ENCODE data around the gene STARD9. TPM values are rescaled to one million over a fixed set of nuclear protein-coding genes. Genes with fewer than 3 reads are reported as not detected.
A peak's percentile ranks its signal among the peaks of the same experiment; 100 is the strongest.
"Not testable (repeated sequence)": the region's sequence is repeated elsewhere in the genome, so short reads cannot be mapped to it uniquely, and the experiment has no call there.

The STARD9 gene
- total RNA-seq, 1 donor from 2014 or later: 9.8 TPM

- DNase-seq (ENCODE audit: low spot score): no peak
These were observed 154.0 kb downstream of the STARD9 start for GRCh38 chr15:42729409-42729808.

DNA sequence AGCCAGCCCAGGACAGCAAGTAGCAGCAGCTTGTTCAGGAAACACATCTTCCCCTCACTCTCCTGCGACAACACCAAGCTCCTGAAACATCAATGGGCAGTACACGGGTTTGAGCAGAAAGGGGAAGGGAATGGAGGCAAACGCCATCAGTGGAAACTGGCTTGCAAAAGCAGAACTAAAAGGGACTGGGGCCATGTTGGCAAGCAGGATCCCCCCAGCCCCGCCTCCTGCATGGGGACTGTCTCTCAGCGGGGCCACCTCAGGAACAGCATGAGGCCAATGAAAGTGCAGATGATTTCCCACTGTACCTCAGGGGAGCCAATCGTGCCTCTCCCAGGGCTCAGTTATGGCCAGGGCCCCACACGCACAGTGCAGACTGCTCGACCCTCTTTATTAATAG lies 154.7 kb downstream of the STARD9 start:
- no peak for DNase-seq (ENCODE audit: low spot score)

DNA sequence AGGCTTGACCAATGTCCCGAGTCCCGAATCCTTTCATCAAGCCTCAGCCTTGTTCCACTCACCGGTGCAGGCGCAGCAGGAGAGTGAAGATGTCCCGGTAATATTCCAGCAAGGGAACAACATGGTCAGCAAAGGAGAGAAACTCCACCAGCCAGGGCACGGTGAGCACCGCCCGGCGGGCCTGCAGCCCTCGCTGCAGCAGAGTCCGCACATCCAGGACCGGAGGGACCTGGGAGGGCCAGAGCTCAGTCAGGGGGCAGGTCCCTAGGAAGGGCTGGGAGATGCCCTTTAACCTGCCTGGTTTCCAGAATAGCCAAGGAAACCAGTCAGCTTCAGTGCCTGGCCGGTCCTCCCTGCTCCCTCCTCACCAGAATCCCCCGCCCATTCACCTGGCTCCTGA lies 155.1 kb downstream of the STARD9 start:
- no peak for DNase-seq (ENCODE audit: low spot score)

DNA sequence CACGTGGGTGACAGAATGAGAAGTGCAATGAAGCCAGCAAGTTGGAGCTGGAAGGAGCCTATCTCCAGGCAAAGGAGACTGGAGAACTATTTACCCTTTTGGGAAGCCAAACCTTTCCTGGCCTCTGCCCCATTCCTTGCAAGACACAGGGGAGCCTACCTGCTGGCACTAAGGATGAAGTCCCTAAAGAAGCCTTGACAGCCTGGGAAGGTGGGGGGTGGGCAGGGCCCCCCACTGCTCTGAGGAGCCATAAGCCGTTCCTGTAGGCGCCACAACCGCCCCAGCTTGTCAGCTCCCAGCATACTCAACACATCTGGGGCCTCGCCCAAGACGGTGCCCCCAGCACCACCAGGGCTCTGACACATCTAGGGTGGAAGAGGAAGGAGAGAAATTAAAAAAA lies 156.1 kb downstream of the STARD9 start:
- DNase-seq (ENCODE audit: low spot score): no peak

GRCh38 chr15:42732095-42732827 lies 156.9 kb downstream of the STARD9 start:
- no peak for DNase-seq (ENCODE audit: low spot score)

DNA sequence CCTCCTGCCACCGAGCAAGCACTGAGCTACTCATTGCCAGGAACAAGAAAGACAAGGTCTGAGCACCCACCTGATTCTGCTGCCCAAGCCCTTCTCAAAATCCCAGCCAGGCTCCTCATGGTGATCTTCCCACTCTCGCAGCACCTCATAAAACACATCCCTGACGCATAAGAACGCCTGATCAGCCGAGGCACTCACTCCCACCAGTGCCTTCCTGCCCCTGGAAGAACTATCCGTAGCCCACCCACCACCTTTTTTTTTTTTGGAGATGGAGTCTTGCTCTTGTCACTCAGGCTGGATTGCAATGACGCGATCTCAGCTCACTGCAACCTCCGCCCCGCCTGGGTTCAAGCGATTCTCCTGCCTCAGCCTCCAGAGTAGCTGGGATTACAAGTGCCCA lies 157.6 kb downstream of the STARD9 start:
- DNase-seq (ENCODE audit: low spot score): no peak

GRCh38 chr15:42734076-42734672 lies 158.8 kb downstream of the STARD9 start:
- no peak for DNase-seq (ENCODE audit: low spot score)

DNA sequence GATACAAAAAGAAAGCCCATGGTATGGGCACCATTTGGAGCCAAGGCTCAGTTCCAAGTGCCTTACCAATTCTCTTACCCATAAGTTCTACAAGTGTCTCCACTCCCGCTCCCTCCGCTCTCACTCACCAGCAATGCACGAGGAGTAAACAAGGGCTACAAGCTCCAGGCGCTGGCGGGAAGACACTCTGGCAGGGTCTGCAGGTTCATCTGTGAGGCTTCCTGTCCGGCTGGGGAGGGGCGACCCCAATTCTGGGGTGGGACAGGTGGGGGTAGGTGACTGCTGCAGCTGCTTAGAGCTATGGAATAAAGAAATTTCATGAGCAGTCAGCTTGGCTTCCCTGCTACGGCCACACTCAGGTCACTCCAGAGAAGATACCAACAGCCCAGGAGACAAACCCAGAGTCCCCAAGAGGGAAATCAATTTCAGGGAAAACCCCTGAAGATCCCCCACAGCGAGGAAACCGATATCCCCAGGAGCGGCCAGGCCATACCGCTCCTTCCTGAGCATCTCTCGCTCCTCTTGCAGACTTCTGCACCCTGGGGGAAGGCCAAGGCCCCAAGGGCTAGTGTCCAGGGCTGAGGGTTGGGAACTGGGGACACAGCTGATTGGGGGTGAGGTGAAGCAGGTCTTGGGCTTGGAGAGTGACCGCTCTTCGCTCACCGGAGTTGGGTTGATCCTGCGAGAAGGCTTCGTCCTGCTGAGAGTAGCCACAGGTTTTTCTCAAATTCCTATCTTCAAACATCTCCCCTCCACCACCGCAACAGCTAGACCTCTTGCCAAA lies 160.2 kb downstream of the STARD9 start:
- DNase-seq (ENCODE audit: low spot score): no peak

DNA sequence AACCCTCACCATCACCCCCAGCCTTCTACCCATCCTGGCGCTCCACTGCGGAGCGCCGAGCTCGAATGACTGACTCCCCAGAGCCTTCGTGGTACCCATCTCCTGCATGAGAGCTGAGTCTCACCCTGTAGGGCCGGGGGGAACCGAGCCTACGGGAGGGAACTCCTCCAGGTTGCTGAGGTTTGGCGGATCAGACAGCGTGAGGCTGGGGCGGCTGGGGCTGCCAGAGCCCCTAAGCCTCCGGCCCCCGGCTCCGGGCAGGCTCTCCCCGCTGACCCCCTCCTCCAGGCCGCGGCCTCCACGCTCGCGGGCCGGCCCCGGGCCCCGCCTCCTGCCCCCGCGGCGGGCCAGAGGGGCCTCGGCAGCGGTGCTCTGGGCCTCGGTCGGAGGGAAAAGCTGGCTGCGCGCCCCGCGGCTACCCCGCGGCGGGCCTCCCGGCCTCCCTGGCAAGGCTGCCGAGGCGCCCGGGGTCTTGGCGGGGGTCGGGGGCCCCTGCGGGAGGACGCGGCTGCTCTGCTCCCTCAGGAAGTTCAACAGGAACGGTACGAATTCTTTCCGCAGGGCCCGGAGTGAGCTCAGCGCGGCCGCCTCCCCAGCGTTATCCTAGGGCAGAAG lies 160.9 kb downstream of the STARD9 start:
- no peak for DNase-seq (ENCODE audit: low spot score)

DNA sequence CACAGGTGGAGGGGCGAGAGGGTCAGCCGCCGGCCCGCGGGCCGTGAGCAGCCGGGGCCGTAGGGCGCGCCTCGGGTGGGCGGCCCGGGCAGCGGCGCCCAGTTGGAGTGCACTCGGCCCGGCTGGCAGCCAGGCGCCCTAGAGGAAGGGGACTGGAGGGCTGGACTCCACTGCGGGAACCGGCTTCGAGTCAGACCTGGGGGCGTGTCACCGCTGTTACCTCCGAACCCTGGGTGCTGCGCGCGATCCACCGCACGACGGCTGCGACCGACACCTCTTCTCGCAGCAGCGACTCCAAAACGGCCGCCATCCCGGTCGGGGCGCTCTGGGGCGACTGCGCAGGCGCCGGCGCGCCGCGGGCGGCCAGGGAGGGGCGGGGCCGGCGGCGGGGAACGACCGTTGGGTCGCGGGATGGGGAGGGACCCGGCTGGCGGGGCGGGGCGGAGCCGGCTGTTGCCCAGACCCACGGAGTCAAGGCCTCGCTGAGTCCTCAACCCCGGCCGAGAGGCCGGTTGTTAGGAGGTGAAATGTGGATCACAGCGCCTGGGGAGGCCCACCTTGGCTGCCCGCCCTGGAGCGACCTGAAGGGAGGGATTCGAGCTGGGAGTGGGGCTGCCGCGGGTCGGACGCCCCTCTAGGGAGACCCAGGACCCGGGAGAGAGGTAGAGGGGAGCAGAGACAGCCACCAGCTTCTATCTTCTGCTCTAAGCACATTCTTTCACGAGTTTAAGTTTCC lies 161.6 kb downstream of the STARD9 start, which contains the start of gene CDAN1:
CDAN1 (minus strand) TSS at position 336 of the 736 bp plus-strand sequence; CDS start at position 310, 26 bp downstream.
- DNase-seq (ENCODE audit: low spot score): peak; percentile 92

DNA sequence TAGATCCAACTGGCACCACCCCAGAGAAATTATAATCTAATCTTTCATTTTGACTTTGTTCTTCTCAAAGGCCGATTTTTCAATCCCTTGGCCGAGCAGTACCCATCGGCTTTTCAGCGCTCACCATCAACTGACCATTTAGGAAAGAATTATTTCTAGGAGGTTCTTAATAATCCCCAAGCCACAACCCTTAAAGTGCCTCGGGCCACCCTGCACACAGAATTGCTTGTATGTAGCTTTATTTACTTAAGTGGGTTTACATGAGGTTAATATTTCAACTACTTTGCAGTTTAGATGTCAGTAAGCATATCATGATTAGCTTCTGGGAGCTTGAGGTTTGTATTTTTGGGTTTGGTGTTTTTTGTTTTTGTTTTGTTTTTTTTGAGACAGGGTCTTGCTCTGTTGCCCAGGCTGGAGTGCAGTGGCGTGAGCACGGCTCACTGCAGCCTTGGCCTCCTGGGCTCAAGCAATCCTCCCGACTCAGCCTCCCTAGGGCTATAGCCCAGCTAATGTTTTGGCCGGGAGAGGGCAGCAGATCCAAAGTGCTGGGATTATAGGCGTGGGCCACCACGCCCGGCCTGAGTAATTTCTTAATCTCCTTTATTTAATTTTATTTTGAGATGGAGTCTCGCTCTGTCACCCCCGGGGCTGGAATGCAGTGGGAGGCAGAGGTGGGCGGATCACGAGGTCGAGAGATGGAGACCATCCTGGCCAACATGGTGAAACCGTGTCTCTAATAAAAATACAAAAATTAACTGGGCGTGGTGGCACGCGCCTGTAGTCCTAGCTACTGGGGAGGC lies 162.3 kb downstream of the STARD9 start:
- DNase-seq (ENCODE audit: low spot score): no peak

GRCh38 chr15:42741710-42742109 lies 166.3 kb downstream of the STARD9 start:
- DNase-seq (ENCODE audit: low spot score): no peak

DNA sequence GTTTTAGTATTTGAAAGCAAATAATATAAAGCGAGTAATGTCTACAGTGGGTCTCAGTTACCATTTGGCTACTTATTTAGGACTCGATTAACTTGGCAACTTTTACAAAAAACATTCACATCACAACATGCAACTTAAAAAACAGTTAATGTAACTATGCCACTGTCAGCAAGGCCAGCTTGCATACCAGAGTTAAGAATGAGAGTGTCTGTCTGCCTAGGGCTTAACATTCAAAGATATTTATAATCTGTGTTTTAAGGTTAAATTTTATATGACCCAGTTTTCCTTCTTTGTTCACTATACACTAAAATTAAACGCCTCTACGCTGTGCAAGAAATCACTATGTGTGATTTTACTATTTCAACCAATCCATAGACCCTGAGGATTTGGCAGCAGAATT lies 166.7 kb downstream of the STARD9 start:
- DNase-seq (ENCODE audit: low spot score): no peak

- no peak for DNase-seq (ENCODE audit: low spot score)
These were observed 168.8 kb downstream of the STARD9 start for GRCh38 chr15:42744195-42744594.

DNA sequence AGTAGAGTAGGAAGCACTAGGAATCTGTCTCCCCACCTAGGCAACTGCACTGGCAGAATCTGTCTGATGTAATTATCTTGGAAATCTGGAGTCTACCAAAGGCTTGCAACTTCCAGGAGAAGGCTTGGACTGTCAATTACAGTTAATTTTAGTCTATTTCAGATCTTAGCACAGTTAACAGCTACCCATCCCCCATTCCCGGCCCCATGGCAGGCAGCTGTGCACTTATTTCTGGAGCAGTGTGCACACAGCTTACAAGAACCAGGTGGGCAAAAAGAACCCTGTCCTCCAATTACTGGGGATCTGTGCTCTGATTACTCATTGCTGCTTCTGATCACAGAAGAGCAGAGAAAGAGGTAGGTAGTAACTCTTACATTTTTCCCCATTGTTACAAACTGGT lies 173.9 kb downstream of the STARD9 start:
- DNase-seq (ENCODE audit: low spot score): no peak

- DNase-seq (ENCODE audit: low spot score): no peak
These were observed 174.9 kb downstream of the STARD9 start for GRCh38 chr15:42750306-42750705.

GRCh38 chr15:42759093-42759492 lies 183.7 kb downstream of the STARD9 start:
- DNase-seq (ENCODE audit: low spot score): no peak

GRCh38 chr15:42760759-42761158 lies 185.4 kb downstream of the STARD9 start:
- no peak for DNase-seq (ENCODE audit: low spot score)

DNA sequence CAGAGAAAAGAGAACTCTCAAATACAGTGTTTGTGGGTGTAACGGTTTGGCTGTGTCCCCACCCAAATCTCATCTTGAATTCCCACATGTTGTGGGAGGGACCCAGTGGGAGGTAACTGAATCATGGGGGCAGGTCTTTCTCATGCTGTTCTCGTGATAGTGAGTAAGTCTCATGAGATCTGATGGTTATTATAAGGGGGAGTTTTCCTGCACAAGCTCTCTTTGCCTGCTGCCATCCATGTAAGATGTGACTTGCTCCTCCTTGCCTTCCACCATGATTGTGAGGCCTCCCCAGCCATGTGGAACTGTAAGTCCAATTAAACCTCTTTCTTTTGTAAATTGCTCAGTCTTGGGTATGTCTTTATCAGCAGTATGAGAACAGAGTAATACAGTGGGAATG lies 186.4 kb downstream of the STARD9 start:
- DNase-seq (ENCODE audit: low spot score): not testable (repeated sequence)

- DNase-seq (ENCODE audit: low spot score): not testable (repeated sequence)
These were observed 188.8 kb downstream of the STARD9 start for GRCh38 chr15:42764154-42764731.
